HFFc6 (cell line): Measurements from ENCODE around the gene WAS. TPM values are rescaled to one million over a fixed set of nuclear protein-coding genes. Genes with fewer than 3 reads are reported as not detected.
A peak's percentile ranks its signal among the peaks of the same experiment; 100 is the strongest.

Source experiments
- DNase-seq: peaks from one replicate; pipeline ENCODE4 v3.0.0-alpha.2; 2018
- H3K27ac Mint-ChIP-seq: 2 replicates; pipeline ENCODE4 v1.8.0; 2020; ENCODE audit warnings: mild to moderate bottlenecking, mixed read lengths
- H3K27me3 Mint-ChIP-seq: 2 replicates; pipeline ENCODE4 v1.8.0; 2021; ENCODE audit warnings: mild to moderate bottlenecking, moderate library complexity, mixed read lengths; ENCODE audit not compliant: insufficient read depth
- H3K36me3 Mint-ChIP-seq: 2 replicates; pipeline ENCODE4 v1.8.0; 2021; ENCODE audit warnings: low read depth, mixed read lengths
- H3K4me1 Mint-ChIP-seq: 2 replicates; pipeline ENCODE4 v1.8.0; 2020; ENCODE audit warnings: low read depth, mixed read lengths
- H3K4me3 Mint-ChIP-seq: 2 replicates; pipeline ENCODE4 v1.8.0; 2020; ENCODE audit warnings: mild to moderate bottlenecking, moderate library complexity, mixed read lengths
- H3K9me3 Mint-ChIP-seq: 2 replicates; pipeline ENCODE4 v1.8.0; 2020; ENCODE audit warnings: mild to moderate bottlenecking, mixed read lengths
- long read RNA-seq: library from polyadenylated mRNA; unstranded; transcript quantifications from one replicate; pipeline ENCODE4 v2.0.0, GENCODE V29; 2019
- total RNA-seq, 6 experiments: library from RNA; stranded (reverse); fragmentation: NEBNext Ultra II Directional; extraction: Animal tissue kit (Norgen Biotek cat#: 25700); gene quantifications; 2 replicates in 1 of 6; 3 replicates in 5 of 6; pipeline ENCODE4 v1.2.3, GENCODE V29; 2021
- TF ChIP-seq, protein P1 (sequence below): fragments of 200-600 bp; sonication (generic); IDR thresholded peaks from 2 replicates; pipeline ENCODE4 v1.5.0; 2021; ENCODE audit warnings: antibody characterized with exemption, mild to moderate bottlenecking

Gene WAS
- total RNA-seq = under 1 TPM in 1 of 6 experiments, not detected in 5; 0.69 TPM
- long read RNA-seq = 0 reads

DNA sequence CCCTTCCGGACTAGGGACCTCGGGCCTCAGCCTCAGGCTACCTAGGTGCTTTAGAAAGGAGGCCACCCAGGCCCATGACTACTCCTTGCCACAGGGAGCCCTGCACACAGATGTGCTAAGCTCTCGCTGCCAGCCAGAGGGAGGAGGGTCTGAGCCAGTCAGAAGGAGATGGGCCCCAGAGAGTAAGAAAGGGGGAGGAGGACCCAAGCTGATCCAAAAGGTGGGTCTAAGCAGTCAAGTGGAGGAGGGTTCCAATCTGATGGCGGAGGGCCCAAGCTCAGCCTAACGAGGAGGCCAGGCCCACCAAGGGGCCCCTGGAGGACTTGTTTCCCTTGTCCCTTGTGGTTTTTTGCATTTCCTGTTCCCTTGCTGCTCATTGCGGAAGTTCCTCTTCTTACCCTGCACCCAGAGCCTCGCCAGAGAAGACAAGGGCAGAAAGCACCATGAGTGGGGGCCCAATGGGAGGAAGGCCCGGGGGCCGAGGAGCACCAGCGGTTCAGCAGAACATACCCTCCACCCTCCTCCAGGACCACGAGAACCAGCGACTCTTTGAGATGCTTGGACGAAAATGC lies at the start of gene WAS:
Gene WAS, plus strand, starts transcription at position 389 of the 572 bp plus-strand sequence. Its CDS starts 55 bp downstream, at position 444.
- Mint-ChIP-seq H3K9me3 (no peaks in the 10 kb centered on the region), H3K4me3 (no peak within 1 kb of the TSS), H3K27ac (no peak within 1 kb of the TSS), H3K4me1 (no peaks in the 10 kb centered on the region), H3K36me3 (no peaks in the 10 kb centered on the region), H3K27me3 (peaks cover 26% of the 10 kb centered on the region)
- TF ChIP-seq, protein P1, sequence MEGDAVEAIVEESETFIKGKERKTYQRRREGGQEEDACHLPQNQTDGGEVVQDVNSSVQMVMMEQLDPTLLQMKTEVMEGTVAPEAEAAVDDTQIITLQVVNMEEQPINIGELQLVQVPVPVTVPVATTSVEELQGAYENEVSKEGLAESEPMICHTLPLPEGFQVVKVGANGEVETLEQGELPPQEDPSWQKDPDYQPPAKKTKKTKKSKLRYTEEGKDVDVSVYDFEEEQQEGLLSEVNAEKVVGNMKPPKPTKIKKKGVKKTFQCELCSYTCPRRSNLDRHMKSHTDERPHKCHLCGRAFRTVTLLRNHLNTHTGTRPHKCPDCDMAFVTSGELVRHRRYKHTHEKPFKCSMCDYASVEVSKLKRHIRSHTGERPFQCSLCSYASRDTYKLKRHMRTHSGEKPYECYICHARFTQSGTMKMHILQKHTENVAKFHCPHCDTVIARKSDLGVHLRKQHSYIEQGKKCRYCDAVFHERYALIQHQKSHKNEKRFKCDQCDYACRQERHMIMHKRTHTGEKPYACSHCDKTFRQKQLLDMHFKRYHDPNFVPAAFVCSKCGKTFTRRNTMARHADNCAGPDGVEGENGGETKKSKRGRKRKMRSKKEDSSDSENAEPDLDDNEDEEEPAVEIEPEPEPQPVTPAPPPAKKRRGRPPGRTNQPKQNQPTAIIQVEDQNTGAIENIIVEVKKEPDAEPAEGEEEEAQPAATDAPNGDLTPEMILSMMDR = no peak
- no peak for DNase-seq

DNA sequence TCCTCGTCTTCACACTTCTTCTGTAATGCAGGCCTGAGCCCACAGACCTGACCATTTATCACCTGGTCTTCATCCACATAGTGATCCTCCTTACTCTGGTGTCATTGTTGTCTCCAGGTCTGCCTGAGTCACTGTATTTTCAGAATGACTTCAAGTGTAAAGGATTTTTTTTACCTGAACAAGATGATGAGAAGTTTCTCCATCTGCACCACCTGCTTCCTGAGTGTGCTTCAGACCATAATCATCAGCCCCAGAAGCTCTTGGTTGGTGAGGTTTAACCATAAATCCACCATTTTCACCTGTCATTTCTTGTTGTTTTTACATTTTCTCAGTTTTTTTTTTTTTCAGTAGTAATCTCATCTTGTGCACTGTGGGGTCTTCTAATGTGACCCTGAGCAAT lies 47.3 kb upstream of the WAS start:
- Mint-ChIP-seq H3K27ac (no peak overlapping the region), H3K9me3 (no peaks in the 10 kb centered on the region; the same call in 1 of the 2 replicates), H3K27me3 (no peaks in the 10 kb centered on the region), H3K36me3 (no peaks in the 10 kb centered on the region), H3K4me3 (no peak overlapping the region), H3K4me1 (no peaks in the 10 kb centered on the region; the same call in 1 of the 2 replicates)
- no peak for DNase-seq
- TF ChIP-seq, protein P1 = no peak

DNA sequence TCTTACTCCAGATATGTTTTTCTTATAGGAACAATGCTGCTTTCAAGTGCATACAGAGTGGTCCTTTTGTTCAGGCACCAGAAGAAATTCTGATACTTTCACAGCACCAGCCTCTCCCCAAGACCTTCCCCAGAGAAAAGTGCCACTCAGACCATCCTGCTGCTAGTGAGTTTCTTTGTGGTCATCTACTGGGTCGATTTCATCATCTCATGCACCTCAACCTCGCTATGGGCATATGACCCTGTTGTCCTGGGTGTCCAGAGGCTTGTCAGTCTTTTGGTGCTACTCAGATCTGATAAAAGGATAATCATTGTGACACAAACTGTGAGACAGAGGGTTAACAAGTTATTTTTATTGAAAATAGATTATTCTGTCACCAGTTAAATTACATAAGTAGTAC lies 46.8 kb upstream of the WAS start:
- no peak overlapping the region for H3K27ac Mint-ChIP-seq
- H3K9me3 Mint-ChIP-seq = no peaks in the 10 kb centered on the region; the same call in 1 of the 2 replicates
- TF ChIP-seq, protein P1 = no peak
- H3K27me3 Mint-ChIP-seq = no peaks in the 10 kb centered on the region
- no peaks in the 10 kb centered on the region for H3K36me3 Mint-ChIP-seq
- H3K4me1 Mint-ChIP-seq = no peaks in the 10 kb centered on the region
- no peak overlapping the region for H3K4me3 Mint-ChIP-seq
- DNase-seq = no peak

DNA sequence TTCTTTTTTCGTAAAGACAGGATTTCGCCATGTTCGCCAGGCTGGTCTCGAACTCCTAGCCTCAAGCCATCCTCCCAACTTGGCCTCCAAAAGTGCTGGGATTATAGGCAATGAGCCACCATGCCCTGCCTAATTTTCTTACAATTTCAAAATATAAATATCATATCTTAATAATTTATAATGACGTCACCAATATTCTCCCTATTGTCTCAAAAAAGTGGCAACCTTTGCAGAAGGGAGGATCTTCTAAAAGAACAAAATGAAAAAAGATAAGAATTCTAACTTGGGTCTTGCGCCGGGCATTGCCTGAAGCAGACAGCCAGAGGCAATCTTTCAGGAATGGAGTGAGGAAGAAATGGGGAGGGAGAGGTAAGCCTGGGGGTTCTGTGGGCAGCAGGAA lies 37.9 kb upstream of the WAS start:
- H3K27me3 Mint-ChIP-seq = no peaks in the 10 kb centered on the region
- TF ChIP-seq, protein P1 = no peak
- no peak overlapping the region for H3K4me3 Mint-ChIP-seq

GRCh38 chrX:48648336-48648751 lies 35.3 kb upstream of the WAS start:
- Mint-ChIP-seq H3K4me1 (peaks cover 6% of the 10 kb centered on the region; the same call in 1 of the 2 replicates), H3K27me3 (no peaks in the 10 kb centered on the region), H3K9me3 (no peaks in the 10 kb centered on the region), H3K4me3 (no peak overlapping the region), H3K27ac (no peak overlapping the region; the same call in 1 of the 2 replicates), H3K36me3 (no peaks in the 10 kb centered on the region)
- DNase-seq = peak; percentile 44
- TF ChIP-seq, protein P1 = peak; percentile 50

More for the DNA sequence above, 37.9 kb upstream of the WAS start:
- H3K36me3 Mint-ChIP-seq = no peaks in the 10 kb centered on the region
- no peaks in the 10 kb centered on the region for H3K9me3 Mint-ChIP-seq
- no peak overlapping the region for H3K27ac Mint-ChIP-seq
- H3K4me1 Mint-ChIP-seq = peaks cover 6% of the 10 kb centered on the region; the same call in 1 of the 2 replicates
- no peak for DNase-seq
